NCI-H2227 (cell line): Measurements from ENCODE around the gene NCOA7.
"Not testable (repeated sequence)": the region's sequence is repeated elsewhere in the genome, so short reads cannot be mapped to it uniquely, and the experiment has no call there.

Experiments used
- DNase-seq: peaks from one replicate; lab custom pipeline; 2025; ENCODE audit not compliant: unreplicated experiment; lab: John Stamatoyannopoulos, UW

NCOA7 gene

DNA sequence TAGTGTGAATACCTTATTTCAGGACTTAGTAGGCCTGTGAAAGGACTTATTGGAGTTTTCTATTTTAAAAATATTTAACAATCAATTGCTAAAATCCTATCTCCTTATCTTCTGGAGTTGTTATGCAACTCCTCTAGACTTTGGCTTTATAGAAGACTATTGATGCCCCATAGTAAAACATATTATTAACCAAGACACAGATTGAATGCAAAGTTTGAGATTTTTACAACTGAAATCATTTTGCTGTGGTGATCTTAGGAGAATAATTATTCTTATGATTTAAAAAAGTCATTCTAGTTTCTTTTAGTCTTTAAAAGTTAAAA lies 36.9 kb upstream of the NCOA7 start:
- DNase-seq: no peak

DNA sequence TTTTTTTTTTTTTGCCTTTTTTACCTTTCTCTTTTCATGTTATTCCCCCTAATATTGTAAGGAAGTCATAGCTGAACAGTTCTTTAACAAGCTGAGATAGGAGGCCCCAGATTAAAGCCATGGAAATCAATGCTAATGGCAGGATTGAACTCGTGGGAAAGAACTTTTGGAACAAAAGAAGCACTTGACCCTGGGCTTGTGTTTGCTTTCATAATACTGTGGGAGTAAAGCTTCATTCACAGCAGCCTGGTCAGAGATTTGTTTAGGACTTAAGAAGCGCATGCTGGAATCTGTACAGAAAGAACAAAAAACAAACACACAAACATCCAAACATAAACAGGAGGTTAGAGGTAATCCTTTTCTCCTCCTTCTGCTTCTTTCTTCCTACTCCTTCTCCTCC lies 36.2 kb upstream of the NCOA7 start:
- no peak for DNase-seq

DNA sequence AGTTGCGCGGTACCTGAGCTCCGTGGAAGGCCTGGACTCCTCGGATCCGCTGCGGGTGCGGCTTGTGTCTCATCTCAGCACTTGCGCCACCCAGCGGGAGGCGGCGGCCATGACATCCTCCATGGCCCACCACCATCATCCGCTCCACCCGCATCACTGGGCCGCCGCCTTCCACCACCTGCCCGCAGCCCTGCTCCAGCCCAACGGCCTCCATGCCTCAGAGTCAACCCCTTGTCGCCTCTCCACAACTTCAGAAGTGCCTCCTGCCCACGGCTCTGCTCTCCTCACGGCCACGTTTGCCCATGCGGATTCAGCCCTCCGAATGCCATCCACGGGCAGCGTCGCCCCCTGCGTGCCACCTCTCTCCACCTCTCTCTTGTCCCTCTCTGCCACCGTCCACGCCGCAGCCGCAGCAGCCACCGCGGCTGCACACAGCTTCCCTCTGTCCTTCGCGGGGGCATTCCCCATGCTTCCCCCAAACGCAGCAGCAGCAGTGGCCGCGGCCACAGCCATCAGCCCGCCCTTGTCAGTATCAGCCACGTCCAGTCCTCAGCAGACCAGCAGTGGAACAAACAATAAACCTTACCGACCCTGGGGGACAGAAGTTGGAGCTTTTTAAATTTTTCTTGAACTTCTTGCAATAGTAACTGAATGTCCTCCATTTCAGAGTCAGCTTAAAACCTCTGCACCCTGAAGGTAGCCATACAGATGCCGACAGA lies 31.4 kb upstream of the NCOA7 start:
- DNase-seq: no peak

DNA sequence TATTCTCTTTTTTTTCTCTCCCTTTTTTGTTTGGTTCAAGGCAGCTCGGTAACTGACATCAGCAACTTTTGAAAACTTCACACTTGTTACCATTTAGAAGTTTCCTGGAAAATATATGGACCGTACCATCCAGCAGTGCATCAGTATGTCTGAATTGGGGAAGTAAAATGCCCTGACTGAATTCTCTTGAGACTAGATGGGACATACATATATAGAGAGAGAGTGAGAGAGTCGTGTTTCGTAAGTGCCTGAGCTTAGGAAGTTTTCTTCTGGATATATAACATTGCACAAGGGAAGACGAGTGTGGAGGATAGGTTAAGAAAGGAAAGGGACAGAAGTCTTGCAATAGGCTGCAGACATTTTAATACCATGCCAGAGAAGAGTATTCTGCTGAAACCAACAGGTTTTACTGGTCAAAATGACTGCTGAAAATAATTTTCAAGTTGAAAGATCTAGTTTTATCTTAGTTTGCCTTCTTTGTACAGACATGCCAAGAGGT lies 30.8 kb upstream of the NCOA7 start:
- DNase-seq: no peak

DNA sequence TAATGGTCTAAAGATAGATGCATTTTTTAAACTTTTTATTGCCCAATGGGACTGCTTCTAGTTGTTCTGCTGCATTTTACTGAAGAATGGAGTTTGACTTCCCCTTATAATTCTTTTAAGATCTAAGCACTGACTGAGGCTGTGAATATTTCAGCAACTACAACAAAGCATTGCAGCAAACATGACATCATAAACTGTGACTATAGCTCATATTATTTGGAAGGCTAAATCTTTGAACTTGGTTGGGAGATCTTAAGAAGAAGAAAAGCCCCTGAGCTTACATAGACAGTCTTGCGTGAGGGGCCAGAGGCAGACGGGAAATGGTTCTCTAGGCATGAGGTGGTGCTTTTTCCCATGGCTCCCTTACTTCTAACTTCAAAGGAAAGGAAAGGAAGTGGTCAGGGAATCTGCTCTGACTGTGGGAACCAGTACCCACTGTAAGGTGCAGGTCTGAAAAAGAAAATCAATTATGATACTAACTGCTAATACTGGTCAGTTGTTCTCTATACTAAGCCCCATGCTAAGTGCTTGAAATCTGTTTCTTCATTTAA lies 26.6 kb upstream of the NCOA7 start:
- DNase-seq: no peak

DNA sequence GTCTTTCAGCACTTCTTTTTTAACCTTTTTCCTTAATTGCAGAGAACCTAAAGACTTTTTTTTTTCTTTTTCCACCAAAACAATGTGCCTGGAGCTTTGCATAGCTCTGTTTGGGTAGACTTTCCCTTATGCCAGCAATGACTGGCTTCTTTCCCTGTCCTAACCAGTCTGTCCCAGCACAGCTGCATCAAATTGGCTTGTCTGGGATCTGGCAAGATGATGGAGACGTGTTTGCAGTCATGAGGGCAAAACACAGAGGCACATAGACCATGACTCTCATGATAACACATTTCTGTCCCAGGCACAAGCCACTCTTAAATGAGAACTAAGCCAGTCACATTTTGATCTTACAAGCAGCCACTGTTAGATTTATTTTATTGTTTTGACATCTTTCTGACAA lies 24.8 kb upstream of the NCOA7 start:
- DNase-seq: no peak

DNA sequence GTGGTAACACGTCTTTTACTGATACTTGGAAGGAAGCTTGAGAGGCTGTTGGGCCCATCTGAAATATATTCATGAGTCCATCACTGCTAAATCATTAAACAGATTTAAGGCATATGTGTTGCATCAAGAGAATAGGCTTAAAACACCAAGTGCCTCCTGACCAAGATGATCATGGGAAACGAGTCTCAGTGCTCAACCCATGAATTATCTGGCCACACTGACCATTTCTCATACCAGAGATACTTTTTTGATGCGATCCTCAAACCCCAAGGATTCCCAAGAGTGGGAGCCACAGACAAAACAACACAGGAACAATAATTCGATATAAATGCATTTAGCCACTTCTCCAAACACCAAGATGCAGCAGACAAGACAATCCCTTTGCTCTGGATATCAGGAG lies 24.1 kb upstream of the NCOA7 start:
- no peak for DNase-seq

DNA sequence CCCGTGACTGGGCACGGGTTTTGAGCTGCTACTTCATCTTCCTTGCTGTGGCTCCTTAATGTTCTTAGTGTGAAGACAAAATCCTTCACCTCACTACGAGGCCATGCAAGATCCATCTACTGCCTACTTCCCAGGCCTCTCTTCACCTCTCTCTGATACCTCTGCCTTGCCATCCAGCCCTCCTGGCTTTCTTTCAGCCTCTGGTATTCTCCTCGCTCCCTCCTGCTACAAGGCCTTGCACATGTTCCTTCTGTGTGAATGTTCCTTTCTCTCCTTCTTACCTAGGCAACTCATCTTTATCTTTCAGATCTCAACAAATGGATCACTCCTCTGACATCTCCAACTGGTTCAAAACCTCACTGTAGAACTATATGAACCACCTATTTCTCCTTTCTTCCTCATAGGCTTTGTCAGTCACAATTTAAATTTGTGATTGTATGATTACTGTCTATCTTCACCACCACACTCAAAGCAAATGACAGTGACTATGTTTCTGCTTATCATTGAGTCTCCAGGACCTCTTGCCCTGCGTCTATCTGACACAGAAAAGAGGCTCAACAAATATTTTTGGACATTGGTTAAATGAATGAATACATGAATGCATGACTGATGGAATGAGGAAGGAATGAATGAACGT lies 21.5 kb upstream of the NCOA7 start:
- DNase-seq: no peak

DNA sequence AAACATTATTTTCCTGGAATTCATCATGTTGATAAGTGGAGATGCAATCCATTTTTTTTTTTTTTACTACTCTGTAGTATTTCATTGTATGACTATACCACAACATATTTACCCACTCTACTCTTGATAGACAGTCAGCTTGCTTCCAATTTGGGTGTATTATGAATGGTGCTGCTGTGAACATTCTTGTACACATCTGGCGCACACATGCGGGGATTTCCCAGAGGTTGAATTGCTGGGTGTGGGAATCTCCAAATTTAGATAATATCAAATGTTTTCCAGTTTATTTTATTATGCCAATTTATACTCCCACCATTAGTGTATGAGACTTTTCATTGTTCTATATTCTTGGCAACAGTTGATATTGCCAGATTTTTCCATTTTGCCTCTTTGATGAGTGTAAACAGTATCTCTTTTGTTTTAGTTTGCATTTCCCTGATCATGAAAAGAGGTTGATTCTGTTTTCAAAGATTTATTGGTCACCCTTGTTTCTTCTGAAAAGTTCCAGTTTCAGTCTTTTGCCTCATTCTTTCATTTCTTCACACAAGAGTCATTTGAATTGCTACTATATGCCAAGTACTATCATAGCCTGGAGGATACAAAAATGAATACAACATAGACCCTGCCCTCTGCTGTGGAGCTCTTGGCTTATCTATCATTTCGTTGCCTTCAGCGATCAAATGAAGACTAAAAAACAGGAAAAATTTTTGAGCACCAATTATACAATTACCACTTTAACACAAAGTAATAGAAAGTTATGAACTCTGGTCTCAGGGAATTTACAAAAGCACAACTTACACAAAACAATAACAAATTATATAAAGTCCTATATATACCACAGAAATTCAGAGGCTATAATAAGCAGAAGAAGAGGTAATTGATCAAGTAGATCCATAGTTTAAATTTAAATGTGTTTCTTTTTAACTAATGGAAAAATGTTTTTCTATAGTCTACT lies 17.1 kb upstream of the NCOA7 start:
- no peak for DNase-seq

DNA sequence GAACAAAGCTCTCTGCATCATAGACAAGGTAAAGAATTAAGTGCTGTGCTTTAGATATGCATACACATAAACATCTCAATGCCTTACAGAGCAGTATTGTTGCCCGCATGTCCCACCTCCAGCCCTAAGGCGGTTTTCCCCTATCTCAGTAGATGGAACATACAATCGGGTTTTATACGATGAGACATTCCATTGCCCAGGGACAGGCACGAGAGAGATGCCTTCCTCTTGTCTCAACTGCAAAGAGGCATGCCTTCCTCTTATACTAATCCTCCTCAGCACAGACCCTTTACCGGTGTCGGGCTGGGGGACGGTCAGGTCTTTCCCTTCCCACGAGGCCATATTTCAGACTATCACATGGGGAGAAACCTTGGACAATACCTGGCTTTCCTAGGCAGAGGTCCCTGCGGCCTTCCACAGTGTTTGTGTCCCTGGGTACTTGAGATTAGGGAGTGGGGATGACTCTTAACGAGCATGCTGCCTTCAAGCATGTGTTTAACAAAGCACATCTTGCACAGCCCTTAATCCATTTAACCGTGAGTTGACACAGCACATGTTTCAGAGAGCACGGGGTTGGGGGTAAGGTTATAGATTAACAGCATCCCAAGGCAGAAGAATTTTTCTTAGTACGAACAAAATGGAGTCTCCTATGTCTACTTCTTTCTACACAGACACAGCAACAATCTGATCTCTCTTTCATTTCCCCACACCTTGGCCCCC lies 14.5 kb upstream of the NCOA7 start:
- not testable (repeated sequence) for DNase-seq

DNA sequence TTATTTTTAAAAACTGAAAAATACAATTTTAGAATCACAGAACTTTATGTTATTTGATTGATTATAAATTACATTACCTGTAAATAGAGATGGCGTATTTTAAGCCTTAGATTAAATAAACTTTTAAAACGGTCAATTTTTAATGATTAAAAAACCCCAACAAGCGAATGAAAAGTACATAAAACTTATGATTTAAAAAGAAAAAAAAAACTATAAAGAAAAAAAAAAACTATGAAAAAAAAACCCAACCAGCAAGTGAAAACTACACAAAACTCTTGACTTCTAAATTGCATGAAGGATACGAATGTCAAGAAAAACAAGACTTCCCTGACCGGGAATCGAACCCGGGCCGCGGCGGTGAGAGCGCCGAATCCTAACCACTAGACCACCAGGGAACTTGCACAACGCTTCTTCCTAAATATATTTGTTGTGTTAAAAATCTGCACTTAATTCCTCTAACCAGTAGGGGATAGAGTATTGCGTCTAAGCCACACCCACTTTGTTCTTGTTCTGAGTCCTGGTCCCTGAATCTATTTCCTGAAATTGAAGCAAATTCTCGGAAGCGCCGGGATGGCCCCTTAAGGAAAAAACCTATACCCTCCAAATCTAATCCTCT lies 10.7 kb upstream of the NCOA7 start:
- peak; percentile 92 for DNase-seq

DNA sequence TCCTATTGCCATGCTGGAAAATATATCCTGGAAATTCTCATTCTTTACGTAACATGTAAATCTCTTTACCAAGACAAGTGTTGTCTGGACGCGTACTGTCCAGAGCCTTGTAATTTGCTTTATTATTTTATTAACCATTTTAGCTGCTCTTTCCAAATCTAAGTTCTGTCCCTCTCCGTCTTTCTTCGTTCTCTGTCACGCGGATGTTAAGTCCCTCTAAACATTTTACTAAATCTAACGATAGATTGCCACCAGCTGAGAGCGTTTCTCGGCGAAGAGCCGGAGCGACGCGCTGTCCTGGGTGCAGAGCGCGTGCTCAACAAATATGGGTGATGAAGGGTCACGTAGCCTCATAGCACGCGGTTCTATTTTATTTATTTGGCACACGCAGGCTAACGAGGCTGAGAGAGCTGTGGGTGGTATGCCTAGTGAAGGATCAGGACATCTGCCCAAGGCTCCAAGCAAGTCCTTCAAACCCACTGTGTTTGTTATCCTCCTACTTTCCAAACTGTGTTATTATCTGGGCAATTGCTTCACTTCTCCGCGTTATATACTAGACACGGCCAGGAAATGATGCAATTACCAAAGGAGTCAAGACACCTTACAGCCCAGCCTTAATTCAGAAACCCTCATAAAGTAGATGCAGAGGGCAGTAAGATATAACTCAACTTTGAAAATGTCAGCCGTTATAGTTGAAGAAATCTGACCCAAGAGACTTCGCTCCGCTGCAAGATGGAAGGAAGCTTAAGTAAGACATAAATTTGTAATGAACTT lies 10.0 kb upstream of the NCOA7 start:
- peak; percentile 59 for DNase-seq

DNA sequence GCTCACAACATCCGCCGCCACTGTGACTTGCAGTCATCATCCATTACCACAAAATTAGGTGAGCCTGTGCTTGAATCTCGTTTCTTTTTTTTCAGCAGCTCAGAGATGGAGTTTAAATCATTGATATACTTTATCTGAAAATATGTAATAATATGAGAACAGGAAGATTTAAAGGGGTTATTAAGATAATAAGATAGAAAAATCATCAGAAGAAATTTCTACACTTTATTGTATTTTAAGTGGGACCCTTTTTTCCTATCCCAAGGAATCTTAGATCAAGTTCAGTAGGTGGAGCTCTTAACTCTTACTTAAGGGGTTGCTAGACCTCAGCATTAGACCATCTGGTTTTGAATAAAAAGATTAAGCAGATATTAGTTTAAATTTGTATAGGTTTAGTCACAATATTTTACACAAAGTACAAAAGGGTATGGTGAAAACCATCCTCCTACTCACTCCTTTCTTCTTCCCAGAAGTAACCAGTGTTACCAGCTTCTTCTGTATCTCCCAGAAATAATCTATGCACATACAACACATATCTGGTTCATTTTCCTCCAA lies 9.4 kb upstream of the NCOA7 start:
- DNase-seq: peak; percentile 56

DNA sequence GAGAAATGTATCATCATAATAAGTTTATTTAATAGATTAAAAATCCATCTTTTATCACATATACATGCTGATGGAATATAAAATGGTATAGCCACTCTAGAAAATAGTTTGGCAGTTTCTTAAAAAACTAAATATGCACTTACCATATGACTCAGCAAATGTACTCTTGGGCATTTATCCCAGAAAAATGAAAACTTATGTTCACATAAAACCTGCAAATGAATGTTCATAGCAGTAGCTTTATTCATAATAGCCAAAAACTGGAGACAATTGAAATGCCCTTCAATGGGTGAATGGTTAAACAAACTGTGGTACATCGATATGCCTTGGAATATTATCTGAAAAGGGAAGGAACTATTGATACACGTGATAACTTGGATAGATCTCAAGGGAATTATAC lies 6.4 kb upstream of the NCOA7 start:
- DNase-seq: no peak

DNA sequence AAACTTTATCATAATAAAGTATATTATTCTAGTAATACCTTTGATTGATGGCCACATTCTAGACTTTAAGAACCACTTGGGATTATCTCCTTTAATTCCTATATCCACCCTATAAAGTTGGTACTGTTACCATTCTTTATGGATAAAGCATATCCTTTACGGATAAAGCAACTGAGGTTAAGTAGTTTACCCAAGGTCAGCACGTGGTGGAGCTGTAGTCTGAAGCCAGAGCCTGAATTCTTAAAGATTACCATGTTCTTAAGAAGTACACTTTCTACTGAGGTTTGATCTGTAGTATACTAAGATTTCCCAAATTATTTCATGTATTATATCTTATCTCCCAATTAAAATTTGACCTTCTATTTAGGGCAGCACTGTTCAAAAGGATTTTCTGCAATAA lies 3.0 kb upstream of the NCOA7 start:
- DNase-seq: peak; percentile 2

DNA sequence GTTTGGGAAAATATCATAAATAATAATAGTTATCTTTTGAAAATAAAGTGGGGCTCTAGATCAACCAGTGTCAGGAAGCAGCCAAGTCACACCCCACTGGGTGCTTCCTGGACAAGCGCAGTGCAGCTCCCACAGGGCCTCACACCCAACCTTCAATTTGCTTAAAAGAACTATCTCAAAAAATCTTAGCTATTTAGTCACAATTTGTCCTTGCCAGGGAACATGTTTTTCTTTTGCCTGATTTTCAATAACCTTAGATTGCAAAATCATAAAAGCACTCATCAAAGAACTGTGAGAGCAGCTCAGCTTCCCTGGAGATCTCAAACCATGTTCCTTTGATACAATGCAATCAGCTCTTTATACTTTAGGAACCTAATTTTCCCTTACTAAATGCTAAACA lies 1.6 kb upstream of the NCOA7 start:
- no peak for DNase-seq

DNA sequence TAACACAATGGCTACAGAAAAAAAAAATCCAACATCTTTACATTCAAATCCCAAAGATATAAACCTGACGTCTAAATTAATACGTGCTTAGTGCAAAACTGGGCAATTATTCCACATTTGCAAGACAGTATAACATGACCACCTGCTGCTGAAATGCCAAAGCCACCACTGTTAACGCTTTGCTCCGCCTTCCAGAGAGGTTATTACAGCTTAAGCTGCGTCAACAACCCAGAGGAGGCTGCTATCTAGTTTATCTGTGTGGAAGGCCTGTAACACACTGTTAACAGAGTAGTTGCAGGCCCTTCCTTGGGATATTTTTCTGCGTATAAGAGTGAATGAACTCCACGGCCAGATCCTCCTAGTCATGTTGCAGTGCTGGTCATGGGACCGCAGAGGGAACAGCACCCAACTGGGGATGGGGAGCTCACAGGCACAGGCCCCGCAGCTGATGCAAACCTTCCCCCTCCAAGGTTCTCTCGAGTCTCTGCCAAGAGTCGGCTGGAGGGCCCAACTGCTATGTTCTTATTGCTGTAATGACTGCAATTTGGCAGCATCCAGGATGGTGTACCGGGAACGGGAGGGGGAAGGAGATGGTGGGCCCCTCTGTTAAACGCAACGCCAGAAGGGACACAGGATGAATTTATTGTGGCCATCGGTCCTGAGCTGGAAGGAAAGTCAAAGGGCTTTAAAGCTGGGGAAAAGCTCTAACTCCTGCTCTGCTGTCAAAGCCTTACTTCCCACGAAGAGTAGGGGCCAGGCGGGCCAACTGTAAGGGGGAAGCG lies 993 bp upstream of the NCOA7 start:
- peak; percentile 72 for DNase-seq

DNA sequence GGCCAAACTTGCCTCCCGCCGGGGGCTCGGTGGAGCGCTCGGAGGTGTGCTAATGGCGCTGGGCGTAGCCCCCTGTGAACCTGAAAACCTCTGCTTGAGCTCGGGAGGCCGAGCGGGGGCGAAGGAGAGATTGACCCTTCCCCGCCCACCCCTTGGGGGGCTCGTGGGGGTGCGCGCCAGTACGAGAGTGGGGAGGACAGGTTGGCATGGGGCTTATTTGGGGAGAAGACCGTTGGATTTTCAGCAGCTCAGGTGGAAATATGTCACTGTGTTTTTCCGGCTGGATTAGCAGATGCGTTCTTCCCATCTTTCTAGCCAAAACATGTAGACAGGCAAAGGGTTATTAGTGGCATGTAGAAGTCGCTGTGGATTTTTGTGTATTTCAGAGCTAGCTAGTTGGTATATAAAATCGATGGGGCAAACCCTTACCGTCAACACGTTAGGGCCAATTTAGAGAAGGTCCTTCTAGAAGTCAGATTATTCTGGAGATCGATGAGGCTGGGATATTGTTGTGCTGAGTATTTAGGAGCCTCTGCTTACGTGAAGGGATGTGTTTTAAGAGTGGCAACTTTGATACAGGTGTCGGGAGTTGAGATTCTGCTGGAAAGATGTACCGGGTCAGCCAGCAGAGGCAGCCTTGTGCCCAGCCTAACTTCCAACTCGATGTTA lies 525 bp downstream of the NCOA7 start:
- DNase-seq: peak; percentile 17
